Measurements from ENCODE around the gene CPD. TPM values are rescaled to one million over a fixed set of nuclear protein-coding genes. Genes with fewer than 3 reads are reported as not detected.

CPD gene
- total and polyA plus RNA-seq, 8 donors: 4.1 to 278 (median 22.0) TPM

GRCh38 chr17:30344283-30345088 lies 34.2 kb upstream of the CPD start:
- Histone ChIP-seq H3K27me3 (no peaks in the 10 kb centered on the region), H3K4me3 (no peak overlapping the region), H3K36me3 (no peaks in the 10 kb centered on the region), H3K27ac (peak overlapping the region; percentile 79 to 91 (median 82)), H3K9me3 (no peaks in the 10 kb centered on the region), H3K4me1 (peaks cover 25 to 59% (median 43%) of the 10 kb centered on the region in 4 donors)
- peak; percentile 71 for DNase-seq
- TF ChIP-seq POLR2AphosphoS5 (IDR thresholded peaks at IDR 0.05): peak; percentile 42 to 87 (median 84)
- TF ChIP-seq POLR2A (IDR thresholded peaks at IDR 0.05): no peak
- TF ChIP-seq CTCF (IDR thresholded peaks at IDR 0.05): no peak
- TF ChIP-seq EP300 (IDR thresholded peaks at IDR 0.05): no peak
- 17 to 43% (median 26%) methylated on average over 8 to 9 of the region's 9 CpGs for WGBS, 5 donors
- intact Hi-C loops (cut with DNase I; ENCODE audit: low total_unique reads): no loop called here

GRCh38 chr17:30345089-30345433 lies 33.7 kb upstream of the CPD start:
- Histone ChIP-seq H3K4me1 (peaks cover 25 to 54% (median 40%) of the 10 kb centered on the region in 4 donors), H3K4me3 (no peak overlapping the region), H3K27ac (peak overlapping the region; percentile 79 to 91 (median 82)), H3K27me3 (no peaks in the 10 kb centered on the region), H3K36me3 (no peaks in the 10 kb centered on the region), H3K9me3 (no peaks in the 10 kb centered on the region)
- WGBS, 5 donors: 32 to 54% (median 45%) methylated on average over 2 of the region's 2 CpGs
- no peak for TF ChIP-seq POLR2AphosphoS5 (IDR thresholded peaks at IDR 0.05)
- TF ChIP-seq POLR2A (IDR thresholded peaks at IDR 0.05): no peak
- TF ChIP-seq EP300 (IDR thresholded peaks at IDR 0.05): no peak
- TF ChIP-seq CTCF (IDR thresholded peaks at IDR 0.05): no peak
- intact Hi-C loops (cut with DNase I; ENCODE audit: low total_unique reads): no loop called here
- no peak for DNase-seq

GRCh38 chr17:30345527-30346075 lies 33.1 kb upstream of the CPD start:
- peak in 1 of 2 donors; percentile 35 for DNase-seq
- Histone ChIP-seq H3K27me3 (no peaks in the 10 kb centered on the region), H3K36me3 (no peaks in the 10 kb centered on the region), H3K4me3 (no peak overlapping the region), H3K27ac (peak overlapping the region; percentile 79 to 91 (median 80)), H3K4me1 (peaks cover 25 to 48% (median 34%) of the 10 kb centered on the region in 4 donors), H3K9me3 (no peaks in the 10 kb centered on the region)
- intact Hi-C loops (cut with DNase I; ENCODE audit: low total_unique reads): no loop called here
- 72 to 81% (median 81%) methylated on average over 4 of the region's 4 CpGs for WGBS, 5 donors
- TF ChIP-seq POLR2AphosphoS5 (IDR thresholded peaks at IDR 0.05) (peak in 2 of 3 donors; percentile 46 to 57), EP300 (IDR thresholded peaks at IDR 0.05) (no peak)

- Histone ChIP-seq H3K4me3 (no peak overlapping the region), H3K36me3 (no peaks in the 10 kb centered on the region), H3K27me3 (no peaks in the 10 kb centered on the region), H3K4me1 (peaks cover 24 to 43% (median 30%) of the 10 kb centered on the region in 4 donors), H3K27ac (peak overlapping the region; percentile 79 to 91 (median 80)), H3K9me3 (no peaks in the 10 kb centered on the region)
- 78 to 83% (median 83%) methylated on average over 3 of the region's 3 CpGs for WGBS, 5 donors
- intact Hi-C loops (cut with DNase I; ENCODE audit: low total_unique reads): no loop called here
- no peak for TF ChIP-seq EP300 (IDR thresholded peaks at IDR 0.05)
- TF ChIP-seq CTCF (IDR thresholded peaks at IDR 0.05): no peak
- no peak for TF ChIP-seq POLR2A (IDR thresholded peaks at IDR 0.05)
- no peak for TF ChIP-seq POLR2AphosphoS5 (IDR thresholded peaks at IDR 0.05)
- DNase-seq: peak in 1 of 2 donors; percentile 17
Measured at GRCh38 chr17:30346221-30346795, 32.4 kb upstream of the CPD start.
